Osteocyte (in vitro differentiated cells): Measurements from ENCODE around the gene CAVIN1. TPM values are rescaled to one million over a fixed set of nuclear protein-coding genes. Genes with fewer than 3 reads are reported as not detected.
A peak's percentile ranks its signal among the peaks of the same experiment; 100 is the strongest.
"Not testable (repeated sequence)": the region's sequence is repeated elsewhere in the genome, so short reads cannot be mapped to it uniquely, and the experiment has no call there.

ENCODE experiments used
- DNase-seq: peaks from one replicate; pipeline ENCODE4 v3.0.0; 2021; ENCODE audit warnings: mixed read lengths; ENCODE audit not compliant: unreplicated experiment; ENCODE audit errors: extremely low spot score
- H3K27ac Mint-ChIP-seq: one replicate; pipeline ENCODE4 v1.8.0; 2021; ENCODE audit warnings: mild to moderate bottlenecking, mixed read lengths; ENCODE audit not compliant: unreplicated experiment
- H3K27me3 Mint-ChIP-seq: one replicate; pipeline ENCODE4 v1.8.0; 2021; ENCODE audit warnings: mixed read lengths; ENCODE audit not compliant: unreplicated experiment
- H3K36me3 Mint-ChIP-seq: one replicate; pipeline ENCODE4 v1.8.0; 2021; ENCODE audit warnings: mixed read lengths; ENCODE audit not compliant: unreplicated experiment
- H3K4me1 Mint-ChIP-seq: one replicate; pipeline ENCODE4 v1.8.0; 2021; ENCODE audit warnings: mixed read lengths; ENCODE audit not compliant: unreplicated experiment
- H3K4me3 Mint-ChIP-seq: one replicate; pipeline ENCODE4 v1.8.0; 2021; ENCODE audit warnings: mild to moderate bottlenecking, moderate library complexity, mixed read lengths; ENCODE audit not compliant: unreplicated experiment
- H3K9me3 Mint-ChIP-seq: one replicate; pipeline ENCODE4 v1.8.0; 2021; ENCODE audit warnings: mixed read lengths; ENCODE audit not compliant: unreplicated experiment
- CTCF ChIP-seq: fragments of 200-600 bp; sonication (generic); IDR thresholded peaks from 2 replicates; pipeline ENCODE4 v1.5.0; 2021; ENCODE audit warnings: antibody characterized with exemption, mild to moderate bottlenecking, moderate library complexity
- total RNA-seq: library from RNA; stranded (reverse); gene quantifications from 2 replicates; pipeline ENCODE4 v1.2.1, GENCODE V29; 2021

The CAVIN1 gene
- total RNA-seq, 1 donor from 2014 or later = 487 TPM

- H3K4me3 Mint-ChIP-seq = peak overlapping the region; percentile 98
- H3K4me1 Mint-ChIP-seq = peaks cover 44% of the 10 kb centered on the region
- no peaks in the 10 kb centered on the region for H3K27me3 Mint-ChIP-seq
- H3K36me3 Mint-ChIP-seq = no peaks in the 10 kb centered on the region
- no peaks in the 10 kb centered on the region for H3K9me3 Mint-ChIP-seq
- peak overlapping the region; percentile 90 for H3K27ac Mint-ChIP-seq
- no peak for TF ChIP-seq CTCF
- DNase-seq = peak; percentile 87
Measured at GRCh38 chr17:42421507-42422338, 1.3 kb downstream of the CAVIN1 start.

DNA sequence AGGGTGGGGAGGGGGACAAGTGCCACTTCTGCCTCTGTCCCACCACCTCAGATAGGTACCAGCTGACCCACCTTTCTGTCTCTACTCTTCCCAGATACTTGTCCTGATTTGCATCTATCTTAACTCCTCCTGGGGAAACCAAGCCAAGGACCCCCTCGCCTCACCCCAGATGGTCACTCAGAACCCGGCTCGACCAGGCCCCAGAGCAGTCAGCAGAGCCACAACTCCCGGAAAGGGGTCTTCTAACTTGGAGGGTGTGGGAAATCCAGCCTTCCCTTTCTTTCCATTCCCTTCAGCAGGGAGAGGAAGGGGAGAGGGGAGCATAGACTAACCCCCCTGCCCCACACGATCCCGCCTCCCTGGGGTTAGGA lies 1.9 kb downstream of the CAVIN1 start:
- H3K9me3 Mint-ChIP-seq = no peaks in the 10 kb centered on the region
- H3K27me3 Mint-ChIP-seq = no peaks in the 10 kb centered on the region
- no peak for TF ChIP-seq CTCF
- DNase-seq = no peak
- no peaks in the 10 kb centered on the region for H3K36me3 Mint-ChIP-seq
- peaks cover 47% of the 10 kb centered on the region for H3K4me1 Mint-ChIP-seq
- peak overlapping the region; percentile 98 for H3K4me3 Mint-ChIP-seq
- H3K27ac Mint-ChIP-seq = peak overlapping the region; percentile 87

DNA sequence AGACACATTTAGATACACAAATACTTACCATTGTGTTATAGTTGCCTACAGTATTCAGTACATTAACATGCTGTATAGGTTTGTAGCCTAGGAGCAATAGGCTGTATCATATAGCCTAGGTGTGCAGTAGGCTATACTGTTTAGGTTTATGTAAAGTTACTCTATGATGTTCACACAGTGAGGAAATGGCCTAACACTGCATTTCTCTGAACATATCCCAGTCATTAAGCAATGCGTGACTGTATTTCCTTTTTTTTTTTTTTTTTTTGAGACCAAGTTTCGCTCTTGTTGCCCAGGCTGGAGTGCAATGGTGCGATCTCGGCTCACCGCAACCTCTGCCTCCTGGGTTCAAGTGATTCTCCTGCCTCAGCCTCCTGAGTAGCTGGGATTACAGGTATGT lies 5.1 kb downstream of the CAVIN1 start:
- H3K4me1 Mint-ChIP-seq = peaks cover 56% of the 10 kb centered on the region
- H3K9me3 Mint-ChIP-seq, H3K27me3 Mint-ChIP-seq, H3K27ac Mint-ChIP-seq, DNase-seq, H3K36me3 Mint-ChIP-seq, H3K4me3 Mint-ChIP-seq: not testable (repeated sequence)

GRCh38 chr17:42414704-42415409 lies 8.2 kb downstream of the CAVIN1 start:
- Mint-ChIP-seq H3K4me1 (peaks cover 64% of the 10 kb centered on the region), H3K27me3 (no peaks in the 10 kb centered on the region), H3K4me3 (no peak overlapping the region), H3K27ac (peak overlapping the region; percentile 62), H3K9me3 (no peaks in the 10 kb centered on the region), H3K36me3 (peaks cover 8% of the 10 kb centered on the region)
- TF ChIP-seq CTCF = no peak
- no peak for DNase-seq

DNA sequence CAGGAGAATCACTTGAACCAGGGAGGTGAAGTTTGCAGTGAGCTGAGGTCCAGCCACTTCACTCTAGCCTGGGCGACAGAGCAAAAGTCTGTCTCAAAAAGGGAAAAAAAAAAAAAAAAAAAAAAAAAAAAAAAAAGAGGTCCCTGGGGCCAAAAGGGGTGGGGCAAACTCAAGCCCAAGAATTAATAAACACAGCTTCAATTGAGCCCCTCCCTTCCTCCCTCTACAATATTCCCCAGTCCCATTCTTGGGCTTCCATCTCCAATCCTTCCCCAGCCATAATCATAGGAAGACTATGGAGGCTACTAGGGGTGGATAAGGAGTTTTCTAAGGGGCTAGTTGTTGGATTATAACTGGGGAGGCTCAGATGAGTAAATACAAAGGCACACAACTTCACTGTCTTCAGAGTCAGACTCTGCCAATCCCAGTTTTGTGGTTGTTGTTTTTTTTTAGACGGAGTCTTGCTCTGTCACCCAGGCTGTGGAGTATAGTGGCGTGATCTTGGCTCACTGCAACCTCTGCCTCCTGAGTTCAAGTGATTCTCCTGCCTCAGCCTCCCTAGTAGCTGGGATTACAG lies 9.5 kb downstream of the CAVIN1 start:
- Mint-ChIP-seq H3K4me3 (no peak overlapping the region), H3K27ac (peak overlapping the region; percentile 54)
- no peak for DNase-seq

More for the DNA sequence above, 9.5 kb downstream of the CAVIN1 start:
- TF ChIP-seq CTCF = no peak
- H3K9me3 Mint-ChIP-seq = no peaks in the 10 kb centered on the region
- H3K36me3 Mint-ChIP-seq = peaks cover 8% of the 10 kb centered on the region
- peaks cover 65% of the 10 kb centered on the region for H3K4me1 Mint-ChIP-seq
- no peaks in the 10 kb centered on the region for H3K27me3 Mint-ChIP-seq
